ENCODE data around the gene EMP2.

Gene EMP2

DNA sequence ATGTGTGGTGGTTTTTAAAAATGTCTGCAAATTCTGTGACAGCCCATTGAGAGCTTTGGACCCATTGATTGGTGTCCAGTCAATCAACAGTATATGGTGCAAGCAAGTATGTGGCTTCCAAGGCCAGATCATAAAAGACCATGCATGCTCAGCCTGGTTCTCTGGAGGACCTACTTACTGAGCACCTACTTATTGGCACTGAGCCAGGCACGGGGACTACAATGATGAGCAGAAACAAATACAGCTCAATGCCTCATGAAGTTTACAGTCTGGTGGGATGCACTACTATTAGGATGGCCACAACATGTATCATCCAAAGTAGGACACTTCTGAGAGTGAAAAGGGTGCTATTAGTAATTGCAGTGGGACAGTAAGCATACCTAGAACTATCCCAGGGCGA is 7.2 kb upstream of the EMP2 start:
- Histone ChIP-seq H4K20me1 (ENCODE audit: insufficient read depth) (no peaks in the 10 kb centered on the region), H3K36me3 (ENCODE audit: insufficient read depth) (no peaks in the 10 kb centered on the region), H3K79me2 (ENCODE audit: insufficient read depth, low read depth) (no peaks in the 10 kb centered on the region), H3K4me2 (no peak overlapping the region), H3K4me3 (IDR thresholded peaks at IDR 0.05; ENCODE audit: insufficient read depth, low read depth, low read length) (no peak overlapping the region), H3K9ac (no peak overlapping the region), H3K4me1 (ENCODE audit: low read depth, poor library complexity, severe bottlenecking) (no peaks in the 10 kb centered on the region), H3K27me3 (ENCODE audit: insufficient read depth, low read depth) (peaks cover 4% of the 10 kb centered on the region; the same call in 1 of the 2 replicates), H3K27ac (no peak overlapping the region), H2AFZ (ENCODE audit: low read depth) (no peak overlapping the region)
- TF ChIP-seq, protein P1, sequence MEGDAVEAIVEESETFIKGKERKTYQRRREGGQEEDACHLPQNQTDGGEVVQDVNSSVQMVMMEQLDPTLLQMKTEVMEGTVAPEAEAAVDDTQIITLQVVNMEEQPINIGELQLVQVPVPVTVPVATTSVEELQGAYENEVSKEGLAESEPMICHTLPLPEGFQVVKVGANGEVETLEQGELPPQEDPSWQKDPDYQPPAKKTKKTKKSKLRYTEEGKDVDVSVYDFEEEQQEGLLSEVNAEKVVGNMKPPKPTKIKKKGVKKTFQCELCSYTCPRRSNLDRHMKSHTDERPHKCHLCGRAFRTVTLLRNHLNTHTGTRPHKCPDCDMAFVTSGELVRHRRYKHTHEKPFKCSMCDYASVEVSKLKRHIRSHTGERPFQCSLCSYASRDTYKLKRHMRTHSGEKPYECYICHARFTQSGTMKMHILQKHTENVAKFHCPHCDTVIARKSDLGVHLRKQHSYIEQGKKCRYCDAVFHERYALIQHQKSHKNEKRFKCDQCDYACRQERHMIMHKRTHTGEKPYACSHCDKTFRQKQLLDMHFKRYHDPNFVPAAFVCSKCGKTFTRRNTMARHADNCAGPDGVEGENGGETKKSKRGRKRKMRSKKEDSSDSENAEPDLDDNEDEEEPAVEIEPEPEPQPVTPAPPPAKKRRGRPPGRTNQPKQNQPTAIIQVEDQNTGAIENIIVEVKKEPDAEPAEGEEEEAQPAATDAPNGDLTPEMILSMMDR (conservative IDR thresholded peaks at IDR 0.05; ENCODE audit: low read depth, low read length), result no peak

DNA sequence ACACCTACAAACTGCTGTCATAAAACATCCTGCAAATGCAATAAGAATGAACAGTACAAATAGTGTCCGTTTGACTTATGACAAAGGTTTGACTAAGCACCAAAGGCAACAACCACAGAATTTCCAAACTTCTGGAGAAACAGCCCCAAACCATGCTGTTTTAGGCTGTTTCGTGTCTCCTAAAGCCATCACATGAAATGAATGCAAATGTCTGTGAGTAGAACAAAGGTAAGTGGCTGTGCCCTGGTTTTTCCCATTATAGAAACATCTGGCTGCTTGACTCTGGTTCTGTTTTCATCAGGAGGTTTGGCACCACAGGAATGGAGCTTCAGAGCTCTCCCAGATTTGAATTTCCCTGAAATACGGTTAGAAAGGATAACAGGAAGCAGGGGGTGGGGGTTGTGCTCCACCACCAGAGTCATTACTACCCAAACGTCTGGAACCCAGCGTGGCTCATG is 4.6 kb upstream of the EMP2 start:
- H3K36me3 ChIP-seq (ENCODE audit: insufficient read depth), result no peaks in the 10 kb centered on the region
- no peak overlapping the region for H3K4me3 ChIP-seq (IDR thresholded peaks at IDR 0.05; ENCODE audit: insufficient read depth, low read depth, low read length)
- H3K79me2 ChIP-seq (ENCODE audit: insufficient read depth, low read depth), result no peaks in the 10 kb centered on the region
- no peak overlapping the region for H3K4me2 ChIP-seq
- TF ChIP-seq, protein P1 (conservative IDR thresholded peaks at IDR 0.05; ENCODE audit: low read depth, low read length), result no peak
- H2AFZ ChIP-seq (ENCODE audit: low read depth), result no peak overlapping the region
- no peaks in the 10 kb centered on the region for H4K20me1 ChIP-seq (ENCODE audit: insufficient read depth)
- no peak overlapping the region for H3K27ac ChIP-seq
- no peaks in the 10 kb centered on the region for H3K4me1 ChIP-seq (ENCODE audit: low read depth, poor library complexity, severe bottlenecking)
- H3K27me3 ChIP-seq (ENCODE audit: insufficient read depth, low read depth), result peaks cover 4% of the 10 kb centered on the region; the same call in 1 of the 2 replicates
- H3K9ac ChIP-seq, result no peak overlapping the region

DNA sequence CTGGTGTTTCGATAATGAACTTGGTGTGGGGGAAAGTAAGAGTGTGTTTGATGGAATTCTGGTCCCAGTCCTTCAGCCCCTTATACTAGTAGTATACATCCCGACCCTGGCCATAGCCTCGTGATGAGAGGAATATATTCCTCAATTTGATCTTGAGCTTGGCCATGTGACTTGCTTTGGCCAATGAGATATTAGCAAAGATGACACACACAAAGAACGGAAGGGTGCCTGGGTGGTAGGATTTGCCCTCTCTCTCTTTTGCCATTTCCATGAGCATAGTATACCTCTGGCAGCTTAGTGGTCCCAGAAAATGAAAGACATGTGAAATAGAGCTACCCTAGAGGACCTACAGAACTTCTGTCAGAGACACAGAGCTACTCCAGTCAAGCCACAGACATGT is 2.9 kb upstream of the EMP2 start:
- H3K36me3 ChIP-seq (ENCODE audit: insufficient read depth), result no peaks in the 10 kb centered on the region
- no peaks in the 10 kb centered on the region; the same call in 1 of the 2 replicates for H3K79me2 ChIP-seq (ENCODE audit: insufficient read depth, low read depth)
- peaks cover 15% of the 10 kb centered on the region for H3K4me1 ChIP-seq (ENCODE audit: low read depth, poor library complexity, severe bottlenecking)
- no peaks in the 10 kb centered on the region for H4K20me1 ChIP-seq (ENCODE audit: insufficient read depth)
- TF ChIP-seq, protein P1 (conservative IDR thresholded peaks at IDR 0.05; ENCODE audit: low read depth, low read length), result no peak
- peaks cover 4% of the 10 kb centered on the region; the same call in 1 of the 2 replicates for H3K27me3 ChIP-seq (ENCODE audit: insufficient read depth, low read depth)
- no peak overlapping the region for H3K27ac ChIP-seq
- no peak overlapping the region for H3K4me2 ChIP-seq
- no peak overlapping the region for H3K9ac ChIP-seq
- H3K4me3 ChIP-seq (IDR thresholded peaks at IDR 0.05; ENCODE audit: insufficient read depth, low read depth, low read length), result no peak overlapping the region
- no peak overlapping the region for H2AFZ ChIP-seq (ENCODE audit: low read depth)

DNA sequence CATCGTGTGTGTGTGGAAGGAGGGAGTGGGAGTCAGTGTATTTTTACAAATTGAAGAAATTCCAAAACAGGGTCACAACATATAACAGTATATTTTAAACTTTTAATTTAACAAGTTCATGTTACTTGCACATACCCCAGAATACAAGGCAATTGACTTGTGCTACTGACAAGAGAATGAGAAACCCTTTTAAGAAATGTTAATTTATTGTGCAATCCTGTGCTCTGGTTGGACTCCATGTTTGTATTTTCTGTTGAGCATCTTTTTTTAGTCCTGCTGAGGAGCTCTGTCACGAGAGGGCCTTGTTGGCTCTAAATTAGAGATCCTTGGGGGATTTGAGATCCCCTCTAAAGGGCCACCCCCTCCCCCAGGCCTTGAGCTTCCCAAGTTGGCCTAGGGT is 1.1 kb upstream of the EMP2 start:
- H3K4me2 ChIP-seq, result no peak overlapping the region
- TF ChIP-seq, protein P1 (conservative IDR thresholded peaks at IDR 0.05; ENCODE audit: low read depth, low read length), result no peak
- peaks cover 4% of the 10 kb centered on the region; the same call in 1 of the 2 replicates for H3K27me3 ChIP-seq (ENCODE audit: insufficient read depth, low read depth)
- H3K4me3 ChIP-seq (IDR thresholded peaks at IDR 0.05; ENCODE audit: insufficient read depth, low read depth, low read length), result no peak overlapping the region
- H3K4me1 ChIP-seq (ENCODE audit: low read depth, poor library complexity, severe bottlenecking), result peaks cover 32% of the 10 kb centered on the region
- H3K79me2 ChIP-seq (ENCODE audit: insufficient read depth, low read depth), result no peaks in the 10 kb centered on the region; the same call in 1 of the 2 replicates
- H3K36me3 ChIP-seq (ENCODE audit: insufficient read depth), result no peaks in the 10 kb centered on the region
- no peak overlapping the region for H3K27ac ChIP-seq
- peaks cover 3% of the 10 kb centered on the region; the same call in 1 of the 2 replicates for H4K20me1 ChIP-seq (ENCODE audit: insufficient read depth)
- H3K9ac ChIP-seq, result no peak overlapping the region
- no peak overlapping the region for H2AFZ ChIP-seq (ENCODE audit: low read depth)

Measured in KMS-11 (cell line).